D721Med (cell line): ENCODE results near the gene MED28.

Experiments used
- DNase-seq: peaks from one replicate; pipeline ENCODE4 v3.0.0; 2011; ENCODE audit warnings: low spot score; ENCODE audit not compliant: insufficient read length
- FAIRE-seq: peaks from 2 replicates; lab custom pipeline; 2011; peaks lifted over from hg19 to GRCh38; lab: Jason Lieb, UNC
- TF ChIP-seq, protein P1 (sequence below): IDR thresholded peaks from 2 replicates; pipeline ENCODE4 v1.5.1; 2012; ENCODE audit warnings: mild to moderate bottlenecking, control low read depth; ENCODE audit not compliant: insufficient read depth; ENCODE audit errors: missing control alignments

The MED28 gene

DNA sequence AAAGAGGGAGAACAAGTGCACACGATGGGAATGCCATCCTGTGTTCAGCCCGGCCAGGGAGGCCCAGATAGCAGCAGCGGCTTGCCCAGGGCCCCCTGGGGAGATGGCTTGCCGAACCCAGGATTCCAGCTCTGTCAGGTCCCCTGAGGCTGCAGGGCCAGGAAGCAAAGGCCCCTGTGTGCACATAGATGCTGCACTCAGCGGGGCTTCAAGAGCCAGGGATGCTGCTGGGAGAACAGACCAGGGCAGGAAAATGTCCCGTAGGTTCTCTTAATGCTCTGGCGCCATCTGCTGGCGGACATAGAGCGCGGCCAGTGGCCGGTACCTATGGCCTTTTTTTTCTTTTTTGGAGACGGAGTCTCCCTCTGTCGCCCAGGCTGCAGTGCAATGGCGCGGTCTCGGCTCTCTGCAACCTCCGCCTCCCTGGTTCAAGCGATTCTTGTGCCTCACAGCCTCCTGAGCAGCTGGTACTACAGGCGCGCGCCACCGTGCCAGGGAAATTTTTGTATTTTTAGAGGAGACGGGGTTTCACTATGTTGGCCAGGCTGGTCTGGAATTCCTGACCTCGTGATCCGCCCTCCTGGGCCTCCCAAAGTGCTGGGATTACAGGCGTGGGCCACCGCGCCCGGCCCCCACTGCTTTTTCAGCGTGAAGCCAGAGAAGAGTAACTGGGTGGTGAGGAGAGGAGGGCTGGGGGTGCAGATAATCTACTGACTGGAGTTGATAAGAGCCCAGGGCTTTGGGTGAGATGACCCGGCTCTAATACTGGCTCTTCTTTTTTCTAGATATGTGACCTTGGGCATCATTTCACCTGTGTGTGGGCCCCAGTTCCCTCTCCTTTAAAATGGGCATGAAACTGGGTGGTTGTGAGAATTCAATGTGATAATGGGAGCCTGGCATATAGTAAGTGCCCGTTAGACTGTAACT is 22.5 kb downstream of the MED28 start:
- TF ChIP-seq, protein P1, sequence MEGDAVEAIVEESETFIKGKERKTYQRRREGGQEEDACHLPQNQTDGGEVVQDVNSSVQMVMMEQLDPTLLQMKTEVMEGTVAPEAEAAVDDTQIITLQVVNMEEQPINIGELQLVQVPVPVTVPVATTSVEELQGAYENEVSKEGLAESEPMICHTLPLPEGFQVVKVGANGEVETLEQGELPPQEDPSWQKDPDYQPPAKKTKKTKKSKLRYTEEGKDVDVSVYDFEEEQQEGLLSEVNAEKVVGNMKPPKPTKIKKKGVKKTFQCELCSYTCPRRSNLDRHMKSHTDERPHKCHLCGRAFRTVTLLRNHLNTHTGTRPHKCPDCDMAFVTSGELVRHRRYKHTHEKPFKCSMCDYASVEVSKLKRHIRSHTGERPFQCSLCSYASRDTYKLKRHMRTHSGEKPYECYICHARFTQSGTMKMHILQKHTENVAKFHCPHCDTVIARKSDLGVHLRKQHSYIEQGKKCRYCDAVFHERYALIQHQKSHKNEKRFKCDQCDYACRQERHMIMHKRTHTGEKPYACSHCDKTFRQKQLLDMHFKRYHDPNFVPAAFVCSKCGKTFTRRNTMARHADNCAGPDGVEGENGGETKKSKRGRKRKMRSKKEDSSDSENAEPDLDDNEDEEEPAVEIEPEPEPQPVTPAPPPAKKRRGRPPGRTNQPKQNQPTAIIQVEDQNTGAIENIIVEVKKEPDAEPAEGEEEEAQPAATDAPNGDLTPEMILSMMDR, result peak; percentile 84
- peak; percentile 70 for DNase-seq
- no peak for FAIRE-seq

DNA sequence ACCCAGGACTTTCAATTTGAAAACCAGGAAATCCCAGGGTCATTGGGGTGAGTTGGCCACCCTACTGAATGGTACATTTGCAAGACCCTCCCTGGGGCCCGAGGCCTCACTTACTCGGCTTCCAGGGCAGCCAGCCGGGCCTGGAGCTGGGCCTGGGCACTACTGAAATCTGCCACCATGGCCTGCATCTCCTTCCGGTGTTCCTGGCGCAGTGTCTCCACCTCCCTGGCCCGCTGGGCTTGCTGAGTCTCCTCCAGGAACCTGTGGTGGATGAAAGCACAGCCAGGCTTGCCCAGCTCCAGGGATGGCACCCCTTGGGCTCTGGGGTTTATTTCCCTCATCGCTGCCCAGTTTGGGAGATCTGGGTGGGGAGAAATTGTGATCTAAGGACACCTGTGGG is 24.7 kb downstream of the MED28 start:
- FAIRE-seq (no peak), DNase-seq (no peak)
- TF ChIP-seq, protein P1, result no peak

DNA sequence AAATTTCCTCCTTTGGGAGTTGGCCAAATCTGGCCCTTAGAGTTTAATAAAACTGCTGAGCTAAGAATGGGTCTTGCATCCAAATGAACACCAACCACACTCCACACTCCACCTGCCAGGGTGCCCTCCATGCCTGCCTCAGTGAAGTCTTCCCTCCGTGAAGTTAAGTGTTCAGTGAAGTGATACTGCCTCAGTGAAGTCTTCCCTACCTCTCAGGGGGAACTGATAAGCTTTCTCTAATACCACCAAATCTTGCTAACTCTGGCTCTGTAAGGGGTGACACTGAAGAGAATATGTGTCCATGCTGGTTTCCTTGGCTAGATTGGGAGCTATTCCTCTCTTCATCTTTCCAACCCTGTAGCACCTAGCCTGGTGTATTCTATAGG is 27.9 kb downstream of the MED28 start:
- TF ChIP-seq, protein P1, result no peak
- FAIRE-seq, result no peak

DNA sequence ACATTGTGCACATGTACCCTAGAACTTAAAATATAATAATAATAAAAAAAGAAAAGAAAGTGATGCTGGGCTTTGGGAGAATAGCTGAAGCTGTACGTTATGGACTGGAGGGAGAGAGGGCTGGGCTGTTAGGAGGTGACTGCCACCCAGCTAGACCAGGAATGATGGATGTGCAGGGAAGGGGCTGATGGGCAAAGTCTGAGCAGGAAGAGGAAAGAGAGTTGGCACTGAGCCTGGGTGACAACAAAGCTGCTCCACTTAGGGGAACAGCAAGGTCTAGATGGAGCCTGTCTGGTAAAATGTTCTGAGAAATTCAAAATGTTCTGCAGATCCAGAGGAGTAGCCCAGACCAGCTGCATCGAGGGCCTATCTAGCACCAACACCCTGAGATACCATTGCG is 32.3 kb downstream of the MED28 start:
- no peak for DNase-seq

More for the DNA sequence above, 27.9 kb downstream of the MED28 start:
- no peak for DNase-seq

DNA sequence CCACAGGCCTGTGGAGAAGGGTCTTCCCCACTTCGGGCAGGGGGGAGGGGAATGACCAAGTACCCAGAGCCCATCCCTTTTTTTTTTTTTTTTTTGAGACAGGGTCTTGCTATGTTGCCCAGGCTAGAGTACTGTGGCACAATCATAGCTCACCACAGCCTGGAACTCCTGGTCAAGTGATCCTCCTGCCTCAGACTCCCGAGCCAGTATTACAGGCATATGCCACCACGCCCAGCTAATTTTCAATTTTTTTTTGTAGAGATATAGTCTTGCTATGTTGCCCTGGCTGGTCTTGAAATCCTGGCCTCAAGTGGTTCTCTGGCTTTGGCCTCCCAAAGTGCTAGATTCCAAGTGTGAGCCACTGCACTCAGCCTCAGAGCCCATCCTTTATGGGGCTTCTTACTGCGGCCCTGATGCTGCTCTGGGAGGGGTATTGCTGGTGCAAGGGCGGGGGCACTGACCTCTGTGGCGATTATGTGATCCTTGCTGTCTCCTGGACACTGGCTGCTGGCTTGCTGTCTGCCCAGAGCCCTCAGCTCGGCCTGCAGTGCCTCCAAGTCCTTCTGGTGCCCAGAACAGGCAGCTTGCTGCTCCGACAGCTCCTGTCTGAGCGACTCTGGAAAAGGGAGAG is 32.9 kb downstream of the MED28 start:
- FAIRE-seq, result no peak
- DNase-seq, result no peak
- TF ChIP-seq, protein P1, result no peak

More for the DNA sequence above, 32.3 kb downstream of the MED28 start:
- TF ChIP-seq, protein P1, result no peak
- FAIRE-seq, result no peak

DNA sequence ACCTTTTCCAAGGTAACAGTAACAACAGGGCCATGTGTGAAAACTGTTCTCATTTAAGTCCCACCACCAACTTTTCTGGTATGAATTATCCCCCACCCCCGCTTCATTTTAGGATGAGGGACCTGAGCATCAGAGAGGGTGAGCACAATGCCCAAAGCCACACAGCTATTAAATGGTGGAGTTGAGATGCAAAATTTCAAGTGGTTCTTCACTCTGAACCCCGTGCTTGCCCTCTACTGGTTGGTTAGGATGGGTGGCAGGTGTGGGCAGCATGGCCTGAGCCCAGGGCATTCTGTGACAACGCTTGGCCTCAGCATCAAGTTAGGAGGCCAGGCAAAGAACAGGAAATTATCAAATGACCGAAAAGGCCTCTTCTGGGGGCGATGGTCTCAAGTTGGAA is 33.5 kb downstream of the MED28 start:
- TF ChIP-seq, protein P1, result peak; percentile 0
- no peak for FAIRE-seq
- no peak for DNase-seq
